ENCODE results near the gene RDH8. TPM values are rescaled to one million over a fixed set of nuclear protein-coding genes. Genes with fewer than 3 reads are reported as not detected.

RDH8 gene
- total and polyA plus RNA-seq, 10 of the 15 experiments (the other 5 are each of a cell fraction or from before 2014, with no cell fraction given): 0.04 to 0.58 (median 0.05) TPM; not detected in 7

- TF ChIP-seq, protein P1, sequence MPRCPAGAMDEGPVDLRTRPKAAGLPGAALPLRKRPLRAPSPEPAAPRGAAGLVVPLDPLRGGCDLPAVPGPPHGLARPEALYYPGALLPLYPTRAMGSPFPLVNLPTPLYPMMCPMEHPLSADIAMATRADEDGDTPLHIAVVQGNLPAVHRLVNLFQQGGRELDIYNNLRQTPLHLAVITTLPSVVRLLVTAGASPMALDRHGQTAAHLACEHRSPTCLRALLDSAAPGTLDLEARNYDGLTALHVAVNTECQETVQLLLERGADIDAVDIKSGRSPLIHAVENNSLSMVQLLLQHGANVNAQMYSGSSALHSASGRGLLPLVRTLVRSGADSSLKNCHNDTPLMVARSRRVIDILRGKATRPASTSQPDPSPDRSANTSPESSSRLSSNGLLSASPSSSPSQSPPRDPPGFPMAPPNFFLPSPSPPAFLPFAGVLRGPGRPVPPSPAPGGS (IDR thresholded peaks at IDR 0.05; ENCODE audit: borderline replicate concordance, insufficient read depth, low read depth, low read length, poor library complexity, severe bottlenecking): no peak
Measured at GRCh38 chr19:10027158-10027997, 14.1 kb downstream of the RDH8 start (continued).

DNA sequence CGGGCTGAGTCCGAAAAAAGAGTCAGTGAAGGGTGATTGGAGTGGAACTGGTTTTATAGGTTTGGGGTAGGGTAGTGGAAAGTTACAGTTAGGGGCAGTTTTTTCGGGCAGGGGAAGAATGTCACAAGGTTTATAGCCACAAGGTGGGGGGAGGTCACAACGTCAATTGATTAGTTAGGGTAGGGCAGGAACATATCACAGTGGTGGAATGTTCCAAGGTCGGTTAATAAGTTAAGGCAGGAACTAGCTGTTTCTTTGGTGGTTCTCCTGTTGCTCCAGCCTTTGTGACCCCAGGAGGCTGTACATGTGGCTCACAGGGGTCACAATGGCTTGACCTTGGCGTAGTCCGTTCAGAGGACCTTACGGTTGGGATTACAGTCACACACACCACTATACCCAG is 20.3 kb downstream of the RDH8 start:
- Histone ChIP-seq H3K79me2 (ENCODE audit: control insufficient read depth, insufficient read depth, low read length) (no peaks in the 10 kb centered on the region), H3K4me1 (ENCODE audit: control insufficient read depth, insufficient read depth, low read length) (no peaks in the 10 kb centered on the region), H3K9me3 (replicated peaks; ENCODE audit: control insufficient read depth, insufficient read depth, low read length) (no peaks in the 10 kb centered on the region), H4K20me1 (ENCODE audit: control insufficient read depth, insufficient read depth) (no peaks in the 10 kb centered on the region), H3K36me3 (ENCODE audit: control insufficient read depth in 2 of 2, insufficient read depth in 2 of 2, low read length in 1 of 2) (no peaks in the 10 kb centered on the region), H2AFZ (ENCODE audit: control insufficient read depth, low read depth, low read length) (no peak overlapping the region), H3K27me3 (replicated peaks in 1 of 2; ENCODE audit: control insufficient read depth in 2 of 2, insufficient read depth in 2 of 2, low read length in 1 of 2) (no peaks in the 10 kb centered on the region; a peak in 1 of 4 replicates), H3K4me2 (ENCODE audit: control insufficient read depth, insufficient read depth) (no peak overlapping the region), H3K27ac (ENCODE audit: control insufficient read depth, insufficient read depth) (no peak overlapping the region), H3K4me3 (no peak overlapping the region), H3K9ac (ENCODE audit: control insufficient read depth, insufficient read depth, low read length) (no peak overlapping the region)
- ATAC-seq (no peak), FAIRE-seq (no peak), DNase-seq (ENCODE audit: low read depth, low spot score) (no peak)
- no TSS peak for BruUV-seq (replicated peaks)
- in situ Hi-C loops (cut with MboI): no loop called here
- 23% methylated on average over 8 of the region's 8 CpGs for WGBS (ENCODE audit: insufficient coverage, insufficient replicate concordance, low lambda C conversion rate, missing lambda C conversion rate)
- ChIA-PET SMC1A (ENCODE audit: uncharacterized antibody, unreplicated experiment) (no interaction called here), RAD21 (ENCODE audit: unreplicated experiment) (no interaction called here), CTCF (interaction anchor here (1.0 kb wide), 1 partner anchor 33 kb away, joined by 3 read pairs; no protein-coding TSS in a partner anchor), POLR2A (no interaction called here)
- intact Hi-C loops (cut with micrococcal nuclease; ENCODE audit: unreplicated experiment): no loop called here
- TF ChIP-seq PAX5 (IDR thresholded peaks at IDR 0.05; ENCODE audit: borderline replicate concordance, low read depth, low read length) (no peak), BMI1 (IDR thresholded peaks at IDR 0.05; ENCODE audit: borderline replicate concordance) (no peak), ASH2L (IDR thresholded peaks at IDR 0.05; ENCODE audit: borderline replicate concordance, low read depth) (no peak), CHD4 (IDR thresholded peaks at IDR 0.05) (no peak), TCF3 (IDR thresholded peaks at IDR 0.05; ENCODE audit: borderline replicate concordance, insufficient read depth, low read depth, low read length) (no peak), SRF (IDR thresholded peaks at IDR 0.05; ENCODE audit: low read depth in 2 of 2, low read length in 2 of 2) (no peak), BRCA1 (IDR thresholded peaks at IDR 0.05; ENCODE audit: low read depth, low read length) (no peak), CBX5 (IDR thresholded peaks at IDR 0.05; ENCODE audit: low read depth) (no peak), CUX1 (IDR thresholded peaks at IDR 0.05; ENCODE audit: insufficient replicate concordance, low read depth, low read length) (no peak), HDAC6 (IDR thresholded peaks at IDR 0.05; ENCODE audit: unreplicated experiment) (no peak)
- TF ChIP-seq, protein P2, sequence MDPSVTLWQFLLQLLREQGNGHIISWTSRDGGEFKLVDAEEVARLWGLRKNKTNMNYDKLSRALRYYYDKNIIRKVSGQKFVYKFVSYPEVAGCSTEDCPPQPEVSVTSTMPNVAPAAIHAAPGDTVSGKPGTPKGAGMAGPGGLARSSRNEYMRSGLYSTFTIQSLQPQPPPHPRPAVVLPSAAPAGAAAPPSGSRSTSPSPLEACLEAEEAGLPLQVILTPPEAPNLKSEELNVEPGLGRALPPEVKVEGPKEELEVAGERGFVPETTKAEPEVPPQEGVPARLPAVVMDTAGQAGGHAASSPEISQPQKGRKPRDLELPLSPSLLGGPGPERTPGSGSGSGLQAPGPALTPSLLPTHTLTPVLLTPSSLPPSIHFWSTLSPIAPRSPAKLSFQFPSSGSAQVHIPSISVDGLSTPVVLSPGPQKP (IDR thresholded peaks at IDR 0.05; ENCODE audit: low read depth, low read length): no peak

Data from GM12878 (cell line).